Activated T-helper 2 cell treated with anti-CD3 and anti-CD28 coated beads, Interferon-gamma antibody, Interleukin-2, Interleukin-4, amounts not matched to agents 10 μg/mL and 5 μg/mL and 100 μg/mL, durations not matched to agents 14 hours and 24 hours and 36 hours (primary cell): ENCODE measurements around the gene ATXN8OS. TPM values are rescaled to one million over a fixed set of nuclear protein-coding genes. Genes with fewer than 3 reads are reported as not detected.

Experiments used
- DNase-seq: peaks from one replicate; pipeline ENCODE4 v3.0.0; 2021; ENCODE audit warnings: low spot score
- H3K27ac Mint-ChIP-seq: one replicate; pipeline ENCODE4 v1.8.0; 2021; ENCODE audit warnings: mixed read lengths
- H3K27me3 Mint-ChIP-seq: one replicate; pipeline ENCODE4 v1.8.0; 2021; ENCODE audit warnings: low read depth, mixed read lengths
- H3K36me3 Mint-ChIP-seq: one replicate; pipeline ENCODE4 v1.8.0; 2021; ENCODE audit warnings: low read depth, mixed read lengths
- H3K4me1 Mint-ChIP-seq: one replicate; pipeline ENCODE4 v1.8.0; 2021; ENCODE audit warnings: low read depth, mixed read lengths
- H3K4me3 Mint-ChIP-seq: one replicate; pipeline ENCODE4 v1.8.0; 2021; ENCODE audit warnings: low read depth, mild to moderate bottlenecking, moderate library complexity, mixed read lengths
- H3K9me3 Mint-ChIP-seq: one replicate; pipeline ENCODE4 v1.8.0; 2021; ENCODE audit warnings: mixed read lengths
- intact Hi-C: fragments of 100-400 bp; cut with micrococcal nuclease; formaldehyde crosslinking; loops from one replicate; pipeline ENCODE4 v1.15.1; 2023
- total RNA-seq: library from RNA; stranded (reverse); gene quantifications from 2 replicates; pipeline ENCODE4 v1.2.3, GENCODE V29; 2022

ATXN8OS gene
- total RNA-seq = not detected in 2 replicates

DNA sequence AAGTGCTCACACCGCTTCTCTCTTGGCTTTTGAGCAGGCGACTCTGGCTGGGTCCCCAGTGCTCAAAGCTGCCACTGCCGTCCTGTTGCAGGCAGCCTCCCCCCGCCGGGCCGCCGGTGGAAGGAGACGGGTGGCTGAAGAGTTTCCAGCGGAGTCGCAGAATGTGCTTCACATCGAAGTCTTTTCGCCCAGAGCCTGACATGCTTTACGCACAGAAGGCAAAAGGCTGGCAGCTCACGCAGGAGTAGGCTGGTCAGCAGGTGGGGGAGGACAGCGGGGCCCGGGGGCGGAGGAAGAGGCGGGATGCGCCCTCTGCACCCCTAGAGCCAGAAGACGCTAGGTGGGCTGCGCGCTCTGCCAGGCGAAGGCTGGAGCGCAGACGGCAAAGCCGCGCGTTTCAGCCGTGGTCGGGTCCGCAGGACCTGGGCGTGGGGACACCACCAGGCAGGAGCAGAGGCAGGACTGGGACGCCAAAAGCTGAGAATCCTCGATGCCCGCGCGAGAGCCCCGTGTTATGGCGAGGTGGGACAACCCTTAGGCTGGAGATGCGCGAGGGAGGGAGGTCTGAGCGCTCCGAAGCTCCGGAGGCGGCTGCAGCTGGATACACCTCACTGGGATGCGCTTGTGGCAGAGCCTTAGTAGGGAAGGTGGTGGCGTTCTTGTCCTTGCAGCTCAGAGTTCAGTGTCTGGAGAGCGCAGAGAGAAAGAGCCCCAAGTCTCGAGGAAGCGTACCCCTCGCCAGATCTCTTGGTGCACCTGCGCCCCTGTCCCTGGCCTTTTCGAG lies at the start of gene ATXN8OS:
Gene ATXN8OS (plus strand): TSS at position 329 of the 784 bp plus-strand sequence.
- no peak within 1 kb of the TSS for H3K27ac Mint-ChIP-seq
- intact Hi-C loops = no loop called here
- no peaks in the 10 kb centered on the region for H3K4me1 Mint-ChIP-seq
- H3K36me3 Mint-ChIP-seq = no peaks in the 10 kb centered on the region
- peaks cover 18% of the 10 kb centered on the region for H3K9me3 Mint-ChIP-seq
- no peak within 1 kb of the TSS for H3K4me3 Mint-ChIP-seq
- DNase-seq = no peak
- H3K27me3 Mint-ChIP-seq = no peaks in the 10 kb centered on the region

DNA sequence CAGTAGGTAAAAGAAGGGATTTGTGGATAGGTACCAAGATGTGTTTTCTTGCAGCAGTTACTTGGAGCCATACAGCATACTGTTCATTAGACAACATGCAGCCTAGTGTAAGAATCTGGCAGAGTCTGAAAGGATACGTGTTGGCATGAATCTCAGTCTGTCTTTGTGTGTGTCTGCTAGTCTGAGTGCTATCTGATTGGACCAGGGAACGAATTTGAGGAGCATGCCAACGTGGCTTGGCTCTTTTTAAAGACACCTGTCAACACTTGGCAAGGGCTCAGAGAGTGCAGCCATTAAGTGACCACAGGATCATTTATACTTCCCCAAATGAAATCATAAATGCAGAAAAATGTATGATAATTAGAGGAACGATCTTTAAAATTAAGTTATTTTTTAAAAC lies 27.6 kb upstream of the ATXN8OS start:
- Mint-ChIP-seq H3K4me3 (no peak overlapping the region), H3K9me3 (peaks cover 23% of the 10 kb centered on the region), H3K27ac (no peak overlapping the region), H3K36me3 (no peaks in the 10 kb centered on the region), H3K27me3 (no peaks in the 10 kb centered on the region), H3K4me1 (no peaks in the 10 kb centered on the region)
- no peak for DNase-seq
- intact Hi-C loops = no loop called here

DNA sequence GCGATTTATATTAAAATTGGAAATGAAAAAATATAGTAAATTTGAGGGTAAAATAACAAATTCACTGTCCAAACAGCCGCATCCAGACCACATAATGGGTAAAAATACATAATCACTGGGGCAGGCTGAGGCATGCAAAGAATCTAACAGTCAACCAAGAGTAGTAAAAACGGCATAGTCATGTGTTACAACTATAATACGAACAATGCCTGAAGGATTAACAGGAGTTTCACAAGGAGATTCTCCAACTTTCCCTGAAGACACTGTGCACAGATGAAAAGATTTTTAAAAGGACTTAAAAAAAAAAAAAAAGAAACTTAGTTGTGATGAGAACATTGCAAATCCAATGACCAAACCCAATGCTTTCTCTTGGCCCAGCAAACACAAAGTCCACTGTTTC lies 20.4 kb upstream of the ATXN8OS start:
- DNase-seq = no peak
- Mint-ChIP-seq H3K27me3 (no peaks in the 10 kb centered on the region), H3K36me3 (no peaks in the 10 kb centered on the region), H3K4me1 (no peaks in the 10 kb centered on the region), H3K4me3 (no peak overlapping the region), H3K27ac (no peak overlapping the region), H3K9me3 (peaks cover 19% of the 10 kb centered on the region)
- intact Hi-C loops = no loop called here

DNA sequence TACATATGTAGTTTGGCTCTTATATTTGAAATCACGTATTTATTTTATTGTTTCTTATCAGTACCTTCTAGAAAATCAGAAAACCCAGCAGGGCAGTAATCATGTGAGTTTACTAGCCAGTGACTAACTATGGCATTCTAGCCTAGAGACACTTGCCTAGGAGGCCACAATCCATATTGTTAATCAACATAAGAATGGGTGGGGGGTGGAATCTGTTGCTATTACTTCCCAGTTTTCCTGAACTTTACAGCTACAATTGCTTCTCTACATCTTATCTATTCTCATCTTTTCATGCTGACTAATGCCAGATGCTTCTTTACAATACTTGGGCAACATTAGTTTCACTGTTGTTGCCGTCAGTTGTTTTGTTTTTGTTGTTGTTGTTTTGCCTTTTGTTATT lies 18.7 kb upstream of the ATXN8OS start:
- H3K4me3 Mint-ChIP-seq = no peak overlapping the region
- H3K36me3 Mint-ChIP-seq = no peaks in the 10 kb centered on the region
- no peaks in the 10 kb centered on the region for H3K4me1 Mint-ChIP-seq
- H3K9me3 Mint-ChIP-seq = peaks cover 19% of the 10 kb centered on the region
- intact Hi-C loops = no loop called here
- H3K27ac Mint-ChIP-seq = no peak overlapping the region
- DNase-seq = no peak
- no peaks in the 10 kb centered on the region for H3K27me3 Mint-ChIP-seq

DNA sequence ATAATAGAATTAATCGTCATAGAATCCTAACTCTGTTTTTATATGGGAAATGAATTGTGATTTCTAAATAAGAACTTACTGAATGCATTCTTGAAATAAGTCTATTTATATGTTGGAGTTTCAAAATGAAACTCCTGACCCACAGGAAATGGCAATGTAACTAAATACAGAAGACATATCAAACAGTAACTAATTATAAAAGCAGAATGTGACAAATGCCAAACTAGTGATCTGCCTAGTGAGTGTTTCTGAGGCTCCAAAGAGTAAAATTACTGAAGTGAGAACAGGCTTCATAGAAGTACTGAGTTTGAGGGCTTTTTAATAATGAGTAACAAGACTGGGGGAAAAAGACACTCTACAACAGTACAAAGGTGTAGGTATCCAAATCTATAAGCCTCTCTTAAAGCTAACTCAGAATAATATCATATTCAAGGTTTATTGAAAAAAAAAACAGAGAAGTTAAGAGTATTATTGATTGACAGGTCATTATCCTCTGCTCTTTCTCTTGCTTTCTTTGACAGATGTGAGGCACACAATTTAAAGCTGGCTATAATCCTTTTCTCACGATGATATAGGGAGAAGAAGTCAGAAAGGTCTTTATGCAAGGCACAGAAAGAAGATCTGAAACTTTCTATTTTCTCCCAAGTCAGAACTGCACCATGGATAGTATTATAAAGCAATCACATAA lies 17.4 kb upstream of the ATXN8OS start:
- H3K4me3 Mint-ChIP-seq = no peak overlapping the region

DNA sequence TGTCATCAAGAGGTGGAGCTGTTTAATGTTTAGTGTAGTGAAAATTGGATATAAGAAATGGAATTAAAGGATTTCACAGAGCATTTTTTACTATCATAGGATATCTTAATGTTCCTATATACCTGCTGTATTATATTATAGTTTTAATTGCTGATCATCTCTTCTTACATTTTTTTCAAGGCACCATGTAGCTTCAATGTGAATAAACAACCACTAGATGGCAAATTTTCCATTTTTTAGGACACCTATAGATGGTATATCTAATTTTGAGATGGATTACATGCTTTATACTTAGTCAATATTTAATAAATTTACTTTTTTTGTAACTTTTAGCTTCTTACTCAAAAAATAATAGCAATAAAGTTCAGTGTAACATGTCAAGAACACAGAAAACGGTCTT lies 9.0 kb upstream of the ATXN8OS start:
- H3K36me3 Mint-ChIP-seq = no peaks in the 10 kb centered on the region
- DNase-seq = no peak
- no peaks in the 10 kb centered on the region for H3K27me3 Mint-ChIP-seq
- H3K4me3 Mint-ChIP-seq = no peak overlapping the region
- H3K4me1 Mint-ChIP-seq = no peaks in the 10 kb centered on the region
- no peak overlapping the region for H3K27ac Mint-ChIP-seq
- intact Hi-C loops = no loop called here
- H3K9me3 Mint-ChIP-seq = peaks cover 5% of the 10 kb centered on the region

More for the DNA sequence above, 17.4 kb upstream of the ATXN8OS start:
- Mint-ChIP-seq H3K4me1 (no peaks in the 10 kb centered on the region), H3K27me3 (no peaks in the 10 kb centered on the region), H3K27ac (no peak overlapping the region), H3K36me3 (no peaks in the 10 kb centered on the region), H3K9me3 (peaks cover 11% of the 10 kb centered on the region)
- no peak for DNase-seq
- intact Hi-C loops = no loop called here

DNA sequence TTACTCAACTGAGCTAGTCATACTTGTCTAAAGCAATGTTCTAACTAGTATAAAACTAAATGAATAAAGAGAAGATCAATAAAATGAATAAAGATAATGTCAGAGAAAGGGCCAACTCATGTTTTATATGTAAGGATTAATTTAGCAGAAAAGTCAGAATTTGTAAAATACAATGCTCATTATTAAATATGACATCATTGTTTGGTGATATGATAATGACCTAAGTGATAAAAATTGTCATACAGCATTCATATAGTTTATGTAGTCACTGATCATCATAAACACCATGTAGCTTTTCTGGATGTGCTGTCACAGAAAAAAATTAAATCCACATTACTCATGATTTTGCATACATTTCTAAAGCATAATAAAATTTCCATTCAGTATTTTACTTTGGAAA lies 3.1 kb upstream of the ATXN8OS start:
- Mint-ChIP-seq H3K9me3 (peaks cover 18% of the 10 kb centered on the region), H3K36me3 (no peaks in the 10 kb centered on the region), H3K4me3 (no peak overlapping the region), H3K27me3 (no peaks in the 10 kb centered on the region), H3K27ac (no peak overlapping the region), H3K4me1 (no peaks in the 10 kb centered on the region)
- intact Hi-C loops = no loop called here
- DNase-seq = no peak

DNA sequence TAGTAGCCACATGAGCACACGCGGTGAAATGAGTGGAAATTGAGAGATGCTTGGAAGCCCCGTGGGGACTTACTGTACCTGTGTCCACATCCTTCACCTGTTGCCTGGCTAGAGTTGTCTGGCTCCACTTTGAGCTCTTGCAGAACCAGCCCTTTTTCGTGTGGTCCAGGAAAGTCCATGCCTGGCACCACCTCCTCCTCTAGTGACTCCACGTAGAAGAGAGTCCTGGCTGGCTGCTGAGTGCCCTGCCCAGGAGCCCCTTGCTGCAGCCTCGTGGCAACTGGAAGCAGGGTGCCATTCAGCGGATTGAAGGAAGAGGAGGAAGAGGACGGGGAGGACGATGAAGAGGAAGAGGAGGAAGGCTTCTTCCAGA lies 515 bp upstream of the ATXN8OS start:
- H3K4me1 Mint-ChIP-seq = no peaks in the 10 kb centered on the region
- H3K27me3 Mint-ChIP-seq = no peaks in the 10 kb centered on the region
- no peaks in the 10 kb centered on the region for H3K36me3 Mint-ChIP-seq
- no peak overlapping the region for H3K27ac Mint-ChIP-seq
- H3K9me3 Mint-ChIP-seq = peaks cover 18% of the 10 kb centered on the region
- intact Hi-C loops = no loop called here
- no peak overlapping the region for H3K4me3 Mint-ChIP-seq
- no peak for DNase-seq

DNA sequence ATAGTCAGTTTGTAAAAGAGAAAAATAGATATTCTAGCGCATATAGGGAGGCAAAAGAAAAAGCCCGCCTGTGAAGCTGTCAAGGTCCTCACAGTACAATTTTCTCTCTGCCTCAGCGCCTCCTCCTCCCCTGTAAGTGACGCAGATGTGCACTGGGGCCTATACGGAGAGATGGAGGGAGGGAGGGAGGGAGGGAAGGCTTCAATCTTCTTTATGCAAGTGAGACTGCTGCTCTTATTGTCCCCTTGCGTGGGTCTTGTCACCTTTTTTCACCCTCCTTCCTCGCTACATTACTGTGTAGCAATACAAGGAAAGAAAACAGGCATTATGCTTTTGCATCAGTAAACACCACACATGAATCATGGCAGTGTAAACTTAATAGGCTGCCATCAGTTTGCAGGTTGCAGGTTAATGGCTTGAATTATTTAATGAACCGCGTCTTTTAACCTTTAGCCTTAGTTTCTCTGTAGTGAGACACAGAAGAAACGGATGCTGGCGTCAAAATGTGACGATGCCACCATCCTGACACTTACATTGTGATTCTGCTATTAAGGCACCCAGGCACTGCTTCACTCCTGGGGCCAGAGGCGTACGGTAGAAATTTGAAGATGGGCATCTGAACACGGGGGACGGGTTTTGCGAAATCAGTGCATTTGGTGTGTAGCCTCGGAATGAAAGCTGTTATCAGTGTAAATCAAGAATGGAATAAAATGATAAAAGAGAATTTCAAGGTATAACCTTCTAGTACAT lies 905 bp downstream of the ATXN8OS start, which contains the start of gene KLHL1:
Gene KLHL1 (minus strand): TSS at position 97 of the 750 bp plus-strand sequence. CDS start 753 bp downstream, outside the sequence.
- Mint-ChIP-seq H3K27me3 (no peaks in the 10 kb centered on the region), H3K36me3 (no peaks in the 10 kb centered on the region), H3K9me3 (peaks cover 12% of the 10 kb centered on the region), H3K4me3 (no peak within 1 kb of the TSS), H3K27ac (no peak within 1 kb of the TSS), H3K4me1 (no peaks in the 10 kb centered on the region)
- intact Hi-C loops = no loop called here
- no peak for DNase-seq

DNA sequence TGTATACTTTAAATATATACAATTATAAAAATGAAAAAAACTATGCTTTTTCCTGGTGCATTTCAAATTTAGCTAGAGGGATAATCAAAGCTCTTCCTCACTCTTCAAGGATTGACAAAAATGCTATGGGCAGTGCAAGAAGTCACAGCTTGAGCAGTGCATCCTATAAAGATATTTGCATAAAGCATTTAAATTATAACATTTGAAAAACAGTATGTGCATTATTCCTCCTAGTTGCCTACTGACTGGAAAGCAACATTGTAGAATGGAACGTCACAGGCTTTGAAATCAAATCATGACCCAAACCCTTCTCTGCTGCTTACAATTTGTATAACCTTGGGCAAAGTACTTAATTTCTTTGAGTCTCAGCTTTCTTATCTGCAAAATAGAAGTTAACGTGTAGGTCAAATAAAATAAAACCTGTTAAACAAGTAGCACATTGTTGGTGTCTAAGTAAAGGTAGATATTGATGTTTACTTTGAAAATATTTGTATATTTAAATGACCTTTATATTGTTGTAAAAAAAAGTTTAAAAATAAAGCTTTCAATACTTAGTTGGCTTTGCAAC lies 9.8 kb downstream of the ATXN8OS start:
- DNase-seq = no peak
- Mint-ChIP-seq H3K27ac (no peak overlapping the region), H3K9me3 (peaks cover 8% of the 10 kb centered on the region), H3K4me1 (no peaks in the 10 kb centered on the region), H3K4me3 (no peak overlapping the region), H3K36me3 (no peaks in the 10 kb centered on the region), H3K27me3 (no peaks in the 10 kb centered on the region)
- intact Hi-C loops = no loop called here

DNA sequence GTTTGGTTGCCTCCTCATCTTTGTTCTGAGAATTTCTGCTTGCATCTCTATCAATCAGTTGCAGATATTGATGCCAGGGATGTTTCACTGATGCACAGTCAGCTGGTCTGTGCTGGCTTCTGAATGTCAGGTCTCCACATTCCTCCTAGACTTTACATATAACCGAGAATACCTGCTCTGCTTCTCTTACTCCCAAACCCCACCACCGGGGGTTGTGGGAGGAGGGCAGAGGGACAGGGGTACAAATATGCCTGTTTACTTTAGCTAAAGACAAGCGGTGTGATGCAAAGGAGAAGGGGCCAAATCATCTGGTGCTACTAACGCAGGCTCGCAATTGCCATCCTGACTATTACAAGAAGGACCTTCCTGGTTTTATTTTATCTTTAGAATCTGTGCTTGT lies 18.1 kb downstream of the ATXN8OS start:
- H3K27ac Mint-ChIP-seq = no peak overlapping the region
- no peak for DNase-seq
- no peaks in the 10 kb centered on the region for H3K4me1 Mint-ChIP-seq

DNA sequence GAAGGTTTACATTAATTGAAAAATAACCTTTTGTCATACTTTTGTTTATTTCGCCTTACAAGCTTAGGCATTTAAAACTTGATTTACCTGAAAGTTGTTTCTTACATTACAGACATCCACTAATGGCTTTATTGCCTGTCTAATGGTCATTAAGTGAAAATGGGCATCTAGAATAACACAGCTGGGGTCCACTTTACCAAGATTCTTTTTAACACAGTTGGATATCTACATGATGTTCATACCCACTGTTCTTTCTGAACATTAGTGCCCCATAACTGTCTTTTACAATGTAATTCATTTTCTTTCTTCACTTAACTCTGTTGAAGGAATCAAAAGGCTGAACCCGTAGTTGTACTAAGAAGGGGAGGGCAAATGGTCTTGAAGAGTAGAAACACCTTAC lies 20.5 kb downstream of the ATXN8OS start:
- Mint-ChIP-seq H3K4me3 (no peak overlapping the region), H3K4me1 (no peaks in the 10 kb centered on the region), H3K27me3 (no peaks in the 10 kb centered on the region), H3K27ac (no peak overlapping the region), H3K9me3 (peaks cover 40% of the 10 kb centered on the region), H3K36me3 (no peaks in the 10 kb centered on the region)
- no peak for DNase-seq
- intact Hi-C loops = no loop called here

More for the DNA sequence above, 18.1 kb downstream of the ATXN8OS start:
- intact Hi-C loops = no loop called here
- Mint-ChIP-seq H3K27me3 (no peaks in the 10 kb centered on the region), H3K4me3 (no peak overlapping the region), H3K9me3 (peaks cover 30% of the 10 kb centered on the region), H3K36me3 (no peaks in the 10 kb centered on the region)
